DND-41 (cell line): Measurements from ENCODE around the gene BTNL3.

Source experiments
- ATAC-seq: fragments of 200-7000 bp; cut with Tn5 transposase; 3 replicates; pipeline ENCODE4 v1.9.1; 2021; ENCODE audit warnings: low read depth; ENCODE audit not compliant: insufficient read depth
- DNase-seq: peaks from one replicate; pipeline ENCODE4 v3.0.0-alpha.2; 2020
- H2AFZ ChIP-seq: 2 replicates; pipeline ENCODE4 v1.6.0; 2012; ENCODE audit warnings: low read depth, low read length
- H3K27ac ChIP-seq: 2 replicates; pipeline ENCODE4 v1.5.1; 2012; ENCODE audit warnings: low read length, inconsistent platforms
- H3K27me3 ChIP-seq: fragments of 200-600 bp; sonication (generic); 2 replicates; pipeline ENCODE4 v1.6.0; 2012; ENCODE audit warnings: low read length, mild to moderate bottlenecking, inconsistent platforms; ENCODE audit not compliant: insufficient read depth, poor library complexity
- H3K36me3 ChIP-seq: 2 replicates; pipeline ENCODE4 v1.5.1; 2012; ENCODE audit warnings: low read length, inconsistent platforms; ENCODE audit not compliant: insufficient read depth
- H3K4me1 ChIP-seq: 2 replicates; pipeline ENCODE4 v1.5.1; 2012; ENCODE audit warnings: mild to moderate bottlenecking, low read length; ENCODE audit not compliant: insufficient read depth
- H3K4me2 ChIP-seq: 2 replicates; pipeline ENCODE4 v1.6.0; 2012; ENCODE audit warnings: mild to moderate bottlenecking, moderate library complexity, low read length, inconsistent platforms; ENCODE audit not compliant: insufficient read depth
- H3K4me3 ChIP-seq, 2 experiments: fragments of 200-600 bp in 1 of 2; shearing (Covaris generic) in 1 of 2; 2 replicates each; pipeline ENCODE4 v1.5.1; 2012 to 2016; ENCODE audit warnings: inconsistent platforms in 2 of 2, low read length in 2 of 2, mild to moderate bottlenecking in 2 of 2, low read depth in 1 of 2, moderate library complexity in 1 of 2
- H3K79me2 ChIP-seq: 2 replicates; pipeline ENCODE4 v1.6.0; 2012; ENCODE audit warnings: low read length, inconsistent platforms; ENCODE audit not compliant: insufficient read depth
- H3K9ac ChIP-seq: 2 replicates; pipeline ENCODE4 v1.6.0; 2012; ENCODE audit warnings: low read depth, mild to moderate bottlenecking, inconsistent platforms, low read length, moderate library complexity
- H3K9me3 ChIP-seq: 2 replicates; pipeline ENCODE4 v1.5.1; 2012; ENCODE audit warnings: low read length, moderate library complexity, mild to moderate bottlenecking, inconsistent platforms; ENCODE audit not compliant: insufficient read depth, severe bottlenecking
- H4K20me1 ChIP-seq: 2 replicates; pipeline ENCODE4 v1.6.0; 2012; ENCODE audit warnings: low read length; ENCODE audit not compliant: insufficient read depth
- EZH2 ChIP-seq: IDR thresholded peaks from 3 replicates; pipeline ENCODE4 v1.6.1; 2012; ENCODE audit warnings: borderline replicate concordance, low read depth, mild to moderate bottlenecking, moderate library complexity, low read length, inconsistent platforms; ENCODE audit not compliant: severe bottlenecking
- TF ChIP-seq, protein P1 (sequence below): IDR thresholded peaks from 2 replicates; pipeline ENCODE4 v1.5.1; 2012; ENCODE audit warnings: borderline replicate concordance, low read length, moderate library complexity, mild to moderate bottlenecking; ENCODE audit not compliant: poor library complexity, severe bottlenecking; ENCODE audit errors: extremely low read depth

The BTNL3 gene

DNA sequence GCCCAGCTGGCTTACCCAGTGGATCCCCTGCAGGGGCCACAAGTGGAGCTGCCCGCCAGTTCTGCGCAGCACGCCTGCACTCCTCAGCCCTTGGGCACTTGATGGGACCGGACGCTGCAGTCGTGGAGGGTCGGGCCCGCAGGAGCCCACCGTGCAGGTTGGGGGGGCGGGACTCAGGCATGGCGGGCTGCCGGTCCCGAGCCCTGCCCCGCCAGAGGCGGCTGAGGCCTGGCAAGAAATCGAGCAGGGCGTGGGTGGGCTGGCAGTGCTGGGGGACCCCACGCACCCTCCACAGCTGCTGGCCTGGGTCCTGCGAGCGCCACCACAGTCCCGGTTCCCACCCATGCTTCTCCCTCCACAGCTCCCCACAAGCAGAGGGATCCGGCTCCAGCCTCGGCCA lies 19.2 kb upstream of the BTNL3 start:
- H3K79me2 ChIP-seq = no peaks in the 10 kb centered on the region
- H2AFZ ChIP-seq = no peak overlapping the region
- H4K20me1 ChIP-seq = no peaks in the 10 kb centered on the region
- ATAC-seq (no peak), DNase-seq (no peak)
- H3K9ac ChIP-seq = no peak overlapping the region
- TF ChIP-seq, protein P1, sequence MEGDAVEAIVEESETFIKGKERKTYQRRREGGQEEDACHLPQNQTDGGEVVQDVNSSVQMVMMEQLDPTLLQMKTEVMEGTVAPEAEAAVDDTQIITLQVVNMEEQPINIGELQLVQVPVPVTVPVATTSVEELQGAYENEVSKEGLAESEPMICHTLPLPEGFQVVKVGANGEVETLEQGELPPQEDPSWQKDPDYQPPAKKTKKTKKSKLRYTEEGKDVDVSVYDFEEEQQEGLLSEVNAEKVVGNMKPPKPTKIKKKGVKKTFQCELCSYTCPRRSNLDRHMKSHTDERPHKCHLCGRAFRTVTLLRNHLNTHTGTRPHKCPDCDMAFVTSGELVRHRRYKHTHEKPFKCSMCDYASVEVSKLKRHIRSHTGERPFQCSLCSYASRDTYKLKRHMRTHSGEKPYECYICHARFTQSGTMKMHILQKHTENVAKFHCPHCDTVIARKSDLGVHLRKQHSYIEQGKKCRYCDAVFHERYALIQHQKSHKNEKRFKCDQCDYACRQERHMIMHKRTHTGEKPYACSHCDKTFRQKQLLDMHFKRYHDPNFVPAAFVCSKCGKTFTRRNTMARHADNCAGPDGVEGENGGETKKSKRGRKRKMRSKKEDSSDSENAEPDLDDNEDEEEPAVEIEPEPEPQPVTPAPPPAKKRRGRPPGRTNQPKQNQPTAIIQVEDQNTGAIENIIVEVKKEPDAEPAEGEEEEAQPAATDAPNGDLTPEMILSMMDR = no peak
- TF ChIP-seq EZH2 = no peak
- no peaks in the 10 kb centered on the region for H3K36me3 ChIP-seq
- no peaks in the 10 kb centered on the region for H3K27me3 ChIP-seq
- no peaks in the 10 kb centered on the region for H3K4me1 ChIP-seq
- no peak overlapping the region for H3K27ac ChIP-seq
- H3K9me3 ChIP-seq = no peaks in the 10 kb centered on the region
- H3K4me2 ChIP-seq = no peak overlapping the region
- no peak overlapping the region for H3K4me3 ChIP-seq

DNA sequence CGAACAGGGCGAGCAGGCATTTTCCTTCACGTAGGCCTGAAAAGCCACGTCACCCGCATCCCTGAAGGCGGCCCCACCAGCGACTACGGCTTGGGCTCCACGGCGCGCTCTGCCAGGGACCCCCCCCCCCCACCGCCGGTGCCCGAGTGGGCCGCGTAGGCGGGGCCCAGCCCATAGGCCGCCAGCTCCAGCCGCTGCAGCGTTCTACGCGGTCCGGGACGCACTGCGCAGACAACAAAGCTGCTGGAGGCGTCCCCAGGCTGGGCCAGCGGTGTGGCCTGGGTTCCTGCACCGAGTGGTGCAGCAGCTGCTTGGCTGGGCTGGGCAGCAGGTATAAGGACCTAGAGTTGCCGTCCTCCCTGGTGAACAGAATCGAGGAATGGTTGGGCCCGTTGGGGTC lies 18.3 kb upstream of the BTNL3 start:
- H4K20me1 ChIP-seq = no peaks in the 10 kb centered on the region
- H2AFZ ChIP-seq = no peak overlapping the region
- no peak overlapping the region for H3K27ac ChIP-seq
- no peak overlapping the region for H3K4me2 ChIP-seq
- ATAC-seq (no peak), DNase-seq (no peak)
- H3K79me2 ChIP-seq = no peaks in the 10 kb centered on the region
- no peaks in the 10 kb centered on the region for H3K9me3 ChIP-seq
- H3K27me3 ChIP-seq = no peaks in the 10 kb centered on the region
- TF ChIP-seq EZH2 = no peak
- TF ChIP-seq, protein P1 = no peak
- H3K9ac ChIP-seq = no peak overlapping the region
- no peaks in the 10 kb centered on the region for H3K36me3 ChIP-seq
- no peaks in the 10 kb centered on the region for H3K4me1 ChIP-seq
- no peak overlapping the region for H3K4me3 ChIP-seq

DNA sequence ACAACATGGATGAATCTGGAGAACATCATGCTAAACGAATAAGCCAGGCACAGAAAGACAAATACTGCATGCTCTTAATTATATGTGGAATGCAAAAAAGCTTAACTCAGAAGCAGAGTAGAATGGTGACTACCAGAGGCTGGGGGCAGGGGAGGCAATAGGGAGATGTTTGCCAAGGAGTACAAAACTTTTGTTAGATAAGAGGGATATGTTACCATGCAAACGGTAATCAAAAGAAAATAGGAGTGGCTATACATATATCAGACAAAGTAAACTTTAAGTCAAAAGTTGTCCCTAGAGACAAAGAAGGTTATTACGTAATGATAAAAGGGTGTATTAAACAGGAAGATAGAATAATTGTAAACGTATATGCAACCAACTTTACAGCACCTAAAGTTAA lies 17.8 kb upstream of the BTNL3 start:
- DNase-seq = no peak
- no peak for ATAC-seq
- H3K4me1 ChIP-seq = no peaks in the 10 kb centered on the region
- no peaks in the 10 kb centered on the region for H4K20me1 ChIP-seq
- no peak overlapping the region for H3K27ac ChIP-seq
- no peaks in the 10 kb centered on the region for H3K79me2 ChIP-seq
- no peaks in the 10 kb centered on the region for H3K36me3 ChIP-seq
- TF ChIP-seq, protein P1 = no peak
- no peak for TF ChIP-seq EZH2
- H3K4me3 ChIP-seq = no peak overlapping the region
- no peak overlapping the region for H3K4me2 ChIP-seq
- no peak overlapping the region for H2AFZ ChIP-seq
- no peaks in the 10 kb centered on the region for H3K27me3 ChIP-seq
- H3K9ac ChIP-seq = no peak overlapping the region
- H3K9me3 ChIP-seq = no peaks in the 10 kb centered on the region

DNA sequence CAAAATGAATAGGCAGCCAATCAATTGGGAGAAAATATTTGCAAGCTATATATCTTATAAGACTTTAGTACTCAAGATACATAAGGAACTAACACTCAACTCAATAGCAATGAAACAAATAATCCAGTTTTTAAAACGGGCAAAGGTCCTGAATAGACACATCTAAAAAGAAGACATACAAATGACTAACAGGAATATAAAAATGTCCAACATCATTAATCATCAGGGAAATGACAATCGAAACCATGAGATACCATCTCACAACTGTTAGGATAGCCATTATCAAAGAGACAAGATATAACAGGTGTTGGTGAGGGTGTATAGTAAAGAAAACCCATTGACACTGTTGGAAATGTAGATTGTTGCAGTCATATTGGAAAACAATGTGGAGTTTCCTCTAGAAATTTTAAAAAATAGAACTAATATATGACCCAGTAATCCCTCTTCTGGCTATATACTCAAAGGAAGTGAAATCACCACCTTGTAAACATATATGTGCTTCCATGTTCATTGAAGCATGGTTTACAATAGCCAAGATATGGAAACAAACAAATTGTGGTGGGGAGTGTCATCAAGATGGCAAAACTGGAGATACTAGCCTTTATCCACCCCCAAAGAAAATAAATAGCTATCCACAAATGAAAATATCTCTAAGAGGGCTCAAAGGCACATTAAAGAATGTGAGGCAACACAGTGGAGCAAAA lies 13.9 kb upstream of the BTNL3 start:
- no peaks in the 10 kb centered on the region for H3K27me3 ChIP-seq
- H2AFZ ChIP-seq = no peak overlapping the region
- H4K20me1 ChIP-seq = no peaks in the 10 kb centered on the region
- no peak overlapping the region for H3K9ac ChIP-seq
- H3K9me3 ChIP-seq = no peaks in the 10 kb centered on the region
- no peaks in the 10 kb centered on the region for H3K4me1 ChIP-seq
- H3K27ac ChIP-seq = no peak overlapping the region
- H3K4me2 ChIP-seq = no peak overlapping the region
- no peak overlapping the region for H3K4me3 ChIP-seq
- no peaks in the 10 kb centered on the region for H3K79me2 ChIP-seq
- H3K36me3 ChIP-seq = no peaks in the 10 kb centered on the region
- DNase-seq (no peak), ATAC-seq (no peak)
- TF ChIP-seq EZH2 = no peak
- TF ChIP-seq, protein P1 = no peak
